Breast epithelium (tissue), 4 donors: Measurements from ENCODE around the gene PTPRN2. TPM values are rescaled to one million over a fixed set of nuclear protein-coding genes. Genes with fewer than 3 reads are reported as not detected.

ENCODE experiments used
- DNase-seq, 2 donors: peaks; one replicate each; pipeline ENCODE4 v3.0.0-alpha.2; 2019; ENCODE audit warnings: low spot score in 2 of 2
- H3K27ac ChIP-seq, 2 donors: fragments of 200-600 bp; sonication (generic) in 1 of 2; one replicate each; pipeline ENCODE4 v1.5.1; 2016 to 2019; ENCODE audit warnings: mild to moderate bottlenecking in 1 of 2
- H3K27me3 ChIP-seq, 2 donors: fragments of 200-600 bp; sonication (generic) in 1 of 2; one replicate each; pipeline versions ENCODE4 v1.5.1 to v1.6.0; 2017 to 2019; ENCODE audit warnings: control low read depth in 1 of 2, mild to moderate bottlenecking in 1 of 2
- H3K36me3 ChIP-seq: fragments of 200-600 bp; one replicate; pipeline ENCODE4 v1.5.1; 2019
- H3K4me1 ChIP-seq, 2 donors: fragments of 200-600 bp; sonication (generic); one replicate each; pipeline ENCODE4 v1.5.1; 2016 to 2019; ENCODE audit warnings: control low read depth in 1 of 2
- H3K4me3 ChIP-seq, 3 donors: fragments of 200-600 bp; sonication (generic); 1 replicate in 2 of 3; 2 replicates in 1 of 3; pipeline ENCODE4 v1.5.1; 2016 to 2019; ENCODE audit warnings: mild to moderate bottlenecking in 3 of 3, moderate library complexity in 2 of 3
- H3K9me3 ChIP-seq, 2 donors: fragments of 200-600 bp; sonication (generic) in 1 of 2; one replicate each; pipeline ENCODE4 v1.5.1; 2016 to 2019; ENCODE audit warnings: control low read depth in 1 of 2
- POLR2A ChIP-seq: fragments of 450-650 bp; IDR thresholded peaks from one replicate; pipeline ENCODE4 v1.6.1; 2016; ENCODE audit warnings: antibody characterized with exemption, mild to moderate bottlenecking, moderate library complexity
- POLR2AphosphoS5 ChIP-seq, 3 donors: sonication (generic); formaldehyde crosslinking; IDR thresholded peaks; one replicate each; pipeline ENCODE4 v1.6.1; 2017; ENCODE audit warnings: antibody characterized with exemption in 3 of 3
- intact Hi-C: fragments of 100-400 bp; cut with DNase I; formaldehyde crosslinking; loops from one replicate; pipeline ENCODE4 v1.15.1; 2023; ENCODE audit warnings: low total_unique reads
- total RNA-seq, 3 donors: library from RNA; depleted of rRNA; stranded (reverse); fragments of >200 nt; gene quantifications; one replicate each; pipeline ENCODE4 v1.1.0, GENCODE V29; 2016
- TF ChIP-seq, protein P1 (sequence below), 3 donors: fragments of 450-650 bp; IDR thresholded peaks; one replicate each; pipeline ENCODE4 v1.5.1; 2016 to 2017; ENCODE audit warnings: antibody characterized with exemption in 3 of 3, mild to moderate bottlenecking in 3 of 3, moderate library complexity in 3 of 3

PTPRN2 gene
- total RNA-seq, 3 donors from 2014 or later: 1.6 to 2.2 (median 2.2) TPM

DNA sequence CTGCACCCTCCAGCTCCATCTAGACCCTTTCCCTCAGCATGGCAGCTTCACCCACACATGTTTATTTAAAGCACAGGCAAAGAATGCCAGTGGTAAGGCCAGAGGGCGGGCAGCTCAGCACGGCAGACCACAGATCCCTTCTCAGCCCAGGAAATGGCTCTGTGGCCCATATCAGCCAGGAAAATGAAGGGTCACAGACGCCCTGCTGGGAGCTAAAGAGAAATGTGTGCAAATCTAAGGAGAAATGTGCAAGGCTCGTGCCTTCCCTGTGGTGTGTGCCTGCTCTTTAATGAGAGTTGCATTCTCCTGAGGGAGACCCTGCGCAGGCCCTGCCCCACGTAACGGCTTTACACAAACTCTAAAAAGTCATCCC is 23.0 kb downstream of the PTPRN2 start:
- H3K4me1 ChIP-seq: no peaks in the 10 kb centered on the region
- H3K27me3 ChIP-seq: peaks cover 0 to 43% of the 10 kb centered on the region in 2 donors
- DNase-seq: no peak
- no peak for TF ChIP-seq POLR2A
- TF ChIP-seq POLR2AphosphoS5 (IDR thresholded peaks at IDR 0.05): no peak
- TF ChIP-seq, protein P1, sequence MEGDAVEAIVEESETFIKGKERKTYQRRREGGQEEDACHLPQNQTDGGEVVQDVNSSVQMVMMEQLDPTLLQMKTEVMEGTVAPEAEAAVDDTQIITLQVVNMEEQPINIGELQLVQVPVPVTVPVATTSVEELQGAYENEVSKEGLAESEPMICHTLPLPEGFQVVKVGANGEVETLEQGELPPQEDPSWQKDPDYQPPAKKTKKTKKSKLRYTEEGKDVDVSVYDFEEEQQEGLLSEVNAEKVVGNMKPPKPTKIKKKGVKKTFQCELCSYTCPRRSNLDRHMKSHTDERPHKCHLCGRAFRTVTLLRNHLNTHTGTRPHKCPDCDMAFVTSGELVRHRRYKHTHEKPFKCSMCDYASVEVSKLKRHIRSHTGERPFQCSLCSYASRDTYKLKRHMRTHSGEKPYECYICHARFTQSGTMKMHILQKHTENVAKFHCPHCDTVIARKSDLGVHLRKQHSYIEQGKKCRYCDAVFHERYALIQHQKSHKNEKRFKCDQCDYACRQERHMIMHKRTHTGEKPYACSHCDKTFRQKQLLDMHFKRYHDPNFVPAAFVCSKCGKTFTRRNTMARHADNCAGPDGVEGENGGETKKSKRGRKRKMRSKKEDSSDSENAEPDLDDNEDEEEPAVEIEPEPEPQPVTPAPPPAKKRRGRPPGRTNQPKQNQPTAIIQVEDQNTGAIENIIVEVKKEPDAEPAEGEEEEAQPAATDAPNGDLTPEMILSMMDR (IDR thresholded peaks at IDR 0.05): no peak
- intact Hi-C loops: no loop called here
- H3K36me3 ChIP-seq: no peaks in the 10 kb centered on the region
- H3K9me3 ChIP-seq: no peaks in the 10 kb centered on the region
- no peak overlapping the region for H3K27ac ChIP-seq
- H3K4me3 ChIP-seq: no peak overlapping the region

DNA sequence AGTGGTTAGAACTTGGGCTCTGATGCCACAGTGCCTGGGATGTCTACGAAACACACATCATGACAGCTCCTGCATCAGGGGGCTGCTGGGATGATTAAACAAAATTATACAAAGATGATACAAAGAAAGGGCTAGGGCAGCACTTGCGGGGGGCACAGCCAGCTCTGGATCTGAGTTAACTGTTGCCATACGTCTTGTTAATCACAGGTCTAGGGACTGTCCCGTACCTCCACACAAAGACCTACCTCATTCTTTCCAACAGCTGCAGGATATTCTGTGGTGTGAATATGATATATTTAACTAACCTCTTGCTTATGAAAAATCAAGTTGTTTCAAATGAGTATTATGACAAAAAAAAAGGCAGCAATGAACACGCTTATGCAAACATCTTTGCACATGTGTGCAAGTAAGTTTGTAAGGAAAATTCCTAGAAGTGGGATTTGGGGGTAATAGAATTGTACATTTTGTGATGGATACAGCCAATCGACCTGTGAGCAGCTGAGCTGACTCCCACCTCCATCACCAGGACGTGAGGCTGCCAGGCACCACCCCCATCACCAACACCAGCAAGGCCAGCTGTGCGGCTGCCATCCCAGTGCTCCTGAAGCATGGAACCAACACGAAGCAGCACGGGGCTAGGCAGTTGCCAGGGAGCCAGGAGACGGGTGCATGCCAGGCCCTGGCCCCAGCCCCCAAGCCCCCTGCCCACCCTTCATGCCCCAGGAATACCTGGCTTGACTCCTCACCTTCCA is 23.5 kb downstream of the PTPRN2 start:
- H3K36me3 ChIP-seq: no peaks in the 10 kb centered on the region
- intact Hi-C loops: no loop called here
- H3K27me3 ChIP-seq: peaks cover 0 to 39% of the 10 kb centered on the region in 2 donors
- H3K4me1 ChIP-seq: no peaks in the 10 kb centered on the region
- TF ChIP-seq, protein P1 (IDR thresholded peaks at IDR 0.05): no peak
- TF ChIP-seq POLR2A (no peak), POLR2AphosphoS5 (IDR thresholded peaks at IDR 0.05) (no peak)
- no peak overlapping the region for H3K4me3 ChIP-seq
- H3K27ac ChIP-seq: no peak overlapping the region
- no peak for DNase-seq
- H3K9me3 ChIP-seq: no peaks in the 10 kb centered on the region

DNA sequence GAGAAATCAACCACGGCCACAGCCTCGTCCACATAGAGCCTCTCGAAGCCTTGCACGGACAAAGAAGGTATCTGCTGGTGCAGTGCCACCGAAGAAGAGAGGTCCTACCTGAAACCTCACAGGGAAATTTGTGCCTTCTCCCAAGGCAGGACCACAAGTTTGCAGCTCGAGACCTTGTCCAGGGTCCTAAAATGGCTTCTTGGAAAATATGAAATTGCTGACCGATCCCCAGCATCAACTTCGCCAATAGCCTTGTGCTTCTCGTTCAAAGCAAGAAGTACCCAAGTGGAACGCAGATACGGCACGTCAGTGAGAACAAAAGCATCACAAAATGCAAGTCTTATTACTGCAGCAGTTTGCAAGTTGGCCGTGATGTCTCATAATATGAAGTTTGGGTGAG is 24.6 kb downstream of the PTPRN2 start:
- TF ChIP-seq POLR2AphosphoS5 (IDR thresholded peaks at IDR 0.05) (no peak), POLR2A (no peak)
- TF ChIP-seq, protein P1 (IDR thresholded peaks at IDR 0.05): no peak
- H3K4me3 ChIP-seq: no peak overlapping the region
- intact Hi-C loops: no loop called here
- peaks cover 0 to 30% of the 10 kb centered on the region in 2 donors for H3K27me3 ChIP-seq
- H3K4me1 ChIP-seq: no peaks in the 10 kb centered on the region
- no peak overlapping the region for H3K27ac ChIP-seq
- H3K9me3 ChIP-seq: no peaks in the 10 kb centered on the region
- DNase-seq: no peak
- no peaks in the 10 kb centered on the region for H3K36me3 ChIP-seq

DNA sequence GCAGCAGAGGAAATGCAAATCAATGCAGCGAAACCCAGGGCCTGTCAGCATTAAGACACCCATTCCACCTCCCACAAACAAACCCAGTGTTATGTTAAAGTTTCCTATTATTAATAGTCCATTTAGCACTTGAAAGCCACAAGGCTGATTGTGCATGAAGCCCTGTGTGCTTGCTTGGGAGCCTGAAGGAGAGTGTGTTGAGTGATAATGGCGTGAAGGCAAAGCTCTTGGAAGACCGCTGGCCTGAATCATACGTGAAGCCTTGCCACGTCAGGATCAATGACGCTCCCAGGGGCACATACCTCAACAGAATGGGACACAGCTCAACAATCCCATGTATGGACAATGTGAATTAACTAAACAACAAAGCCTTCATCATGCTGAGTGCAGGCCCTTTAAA is 25.1 kb downstream of the PTPRN2 start:
- Histone ChIP-seq H3K27ac (no peak overlapping the region), H3K9me3 (no peaks in the 10 kb centered on the region), H3K36me3 (no peaks in the 10 kb centered on the region), H3K4me1 (no peaks in the 10 kb centered on the region), H3K27me3 (peaks cover 0 to 24% of the 10 kb centered on the region in 2 donors), H3K4me3 (no peak overlapping the region)
- intact Hi-C loops: no loop called here
- no peak for DNase-seq
- TF ChIP-seq, protein P1 (IDR thresholded peaks at IDR 0.05): no peak
- no peak for TF ChIP-seq POLR2AphosphoS5 (IDR thresholded peaks at IDR 0.05)
- no peak for TF ChIP-seq POLR2A

DNA sequence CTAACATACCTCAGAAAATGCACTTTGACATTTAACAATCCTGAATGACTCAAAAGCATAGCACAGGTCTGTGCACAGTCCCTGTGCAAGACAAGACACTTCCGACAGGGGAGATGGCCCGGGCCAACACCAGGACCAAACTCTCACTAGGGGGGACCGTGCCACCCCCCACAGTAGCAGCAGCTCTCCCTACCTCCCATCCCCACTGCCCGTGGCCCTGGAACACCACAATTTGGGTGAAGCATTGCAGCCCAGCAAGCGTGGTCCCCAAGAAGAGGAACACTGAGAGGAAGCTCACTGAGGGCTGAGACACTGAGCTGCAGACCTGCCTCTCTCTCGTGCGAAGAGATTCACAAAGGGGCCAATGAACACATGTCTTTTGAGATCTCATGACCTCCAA is 26.0 kb downstream of the PTPRN2 start:
- no peaks in the 10 kb centered on the region for H3K36me3 ChIP-seq
- no peaks in the 10 kb centered on the region for H3K9me3 ChIP-seq
- H3K4me3 ChIP-seq: no peak overlapping the region
- no peak for DNase-seq
- peaks cover 0 to 19% of the 10 kb centered on the region in 2 donors for H3K27me3 ChIP-seq
- intact Hi-C loops: no loop called here
- TF ChIP-seq POLR2AphosphoS5 (IDR thresholded peaks at IDR 0.05): no peak
- no peak for TF ChIP-seq POLR2A
- TF ChIP-seq, protein P1 (IDR thresholded peaks at IDR 0.05): no peak
- no peaks in the 10 kb centered on the region for H3K4me1 ChIP-seq
- no peak overlapping the region for H3K27ac ChIP-seq
